GM19035 (cell line): ENCODE measurements around the gene CDC42EP1.
"Not testable (repeated sequence)": the region's sequence is repeated elsewhere in the genome, so short reads cannot be mapped to it uniquely, and the experiment has no call there.

Experiments
- ATAC-seq: cut with Tn5 transposase; IDR thresholded peaks from one replicate; pipeline ENCODE4 v1.9.1; 2021; ENCODE audit not compliant: unreplicated experiment

Gene CDC42EP1

DNA sequence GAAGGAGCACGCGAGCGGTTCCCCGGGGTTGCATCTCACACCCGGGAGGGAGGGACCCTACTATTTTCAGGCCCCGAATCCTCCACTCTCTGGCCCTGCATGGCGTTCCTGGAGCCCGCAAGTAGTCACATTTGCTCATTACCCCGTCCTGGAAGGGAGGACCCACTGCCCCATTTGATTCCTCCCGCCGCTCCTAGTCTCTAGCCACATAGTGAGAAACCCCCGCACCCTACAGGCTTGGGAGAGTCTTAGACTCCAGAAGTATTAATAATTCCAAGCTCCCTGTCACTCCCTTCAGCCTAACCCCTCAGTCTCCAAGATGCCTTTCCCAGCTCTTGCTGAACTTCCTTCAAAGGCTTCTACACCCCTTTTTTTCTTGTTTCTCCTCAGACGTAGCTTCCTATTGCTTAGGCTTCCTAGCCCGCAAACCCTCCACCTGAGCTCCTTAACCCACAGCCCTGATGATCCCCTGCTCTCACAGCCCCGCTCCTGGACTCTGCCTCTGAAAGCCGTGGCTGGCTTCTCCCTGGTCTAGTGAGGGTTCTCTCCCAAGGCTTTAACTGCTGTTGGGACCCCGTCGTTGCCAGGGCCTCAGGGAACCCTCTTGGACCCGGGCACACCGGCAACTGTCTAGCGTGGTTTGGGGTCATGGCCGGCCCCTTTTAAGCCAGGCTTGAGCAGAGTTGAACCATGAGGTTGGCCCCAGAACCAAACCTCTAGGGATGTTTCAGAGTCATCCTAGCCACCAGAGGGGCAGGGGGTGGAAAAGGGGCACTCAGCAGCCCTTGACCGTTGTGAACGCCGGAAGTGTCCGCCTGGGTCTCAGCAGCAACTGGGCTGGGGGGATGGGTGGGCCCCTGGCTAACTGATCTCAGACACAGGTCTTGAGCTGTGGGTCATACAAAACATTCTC is 49.2 kb downstream of the CDC42EP1 start:
- no peak for ATAC-seq

DNA sequence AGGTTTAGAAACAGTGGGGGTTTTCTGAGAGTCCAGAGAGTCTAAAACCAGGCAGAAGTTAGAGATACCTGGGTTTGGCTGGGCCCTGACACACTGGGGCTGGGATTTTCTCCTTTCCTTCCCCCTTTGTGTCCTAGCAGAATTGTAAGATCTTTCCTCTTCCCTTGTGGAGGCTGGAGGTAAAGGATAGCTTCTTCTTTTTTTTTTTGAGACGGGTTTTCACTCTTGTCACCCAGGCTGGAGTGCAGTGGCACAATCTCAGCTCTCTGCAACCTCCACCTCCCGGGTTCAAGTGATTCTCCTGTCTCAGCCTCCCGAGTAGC is 49.8 kb downstream of the CDC42EP1 start:
- not testable (repeated sequence) for ATAC-seq

DNA sequence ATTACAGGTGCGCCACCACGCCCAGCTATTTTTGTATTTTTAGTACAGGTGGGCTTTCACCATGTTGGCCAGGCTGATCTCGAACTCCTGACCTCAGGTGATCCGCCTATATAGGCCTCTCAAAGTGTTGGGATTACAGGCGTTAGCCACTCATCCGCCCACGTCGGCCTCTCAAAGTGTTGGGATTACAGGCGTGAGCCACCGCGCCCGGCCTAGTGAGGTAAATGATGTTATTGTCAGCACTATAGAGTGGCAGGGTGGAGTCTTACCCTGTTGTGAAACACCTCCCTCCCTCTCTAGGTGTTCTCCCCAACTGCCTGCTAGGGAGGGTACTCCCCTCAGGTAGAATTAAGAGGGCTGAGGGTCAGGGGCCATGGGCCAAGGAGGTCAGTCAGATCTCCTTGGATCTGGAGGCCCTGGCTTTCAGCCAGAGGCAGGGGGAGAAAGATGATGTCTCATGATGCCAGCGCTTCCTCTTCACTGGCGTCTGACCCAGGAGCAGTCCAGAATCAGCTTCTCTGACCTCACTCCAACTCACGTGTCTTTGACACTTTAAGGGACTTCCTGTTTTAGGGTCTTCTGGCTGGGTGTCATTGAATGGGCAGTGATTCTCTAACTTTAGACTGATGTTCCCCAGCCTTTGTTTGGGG is 50.3 kb downstream of the CDC42EP1 start:
- ATAC-seq = no peak

DNA sequence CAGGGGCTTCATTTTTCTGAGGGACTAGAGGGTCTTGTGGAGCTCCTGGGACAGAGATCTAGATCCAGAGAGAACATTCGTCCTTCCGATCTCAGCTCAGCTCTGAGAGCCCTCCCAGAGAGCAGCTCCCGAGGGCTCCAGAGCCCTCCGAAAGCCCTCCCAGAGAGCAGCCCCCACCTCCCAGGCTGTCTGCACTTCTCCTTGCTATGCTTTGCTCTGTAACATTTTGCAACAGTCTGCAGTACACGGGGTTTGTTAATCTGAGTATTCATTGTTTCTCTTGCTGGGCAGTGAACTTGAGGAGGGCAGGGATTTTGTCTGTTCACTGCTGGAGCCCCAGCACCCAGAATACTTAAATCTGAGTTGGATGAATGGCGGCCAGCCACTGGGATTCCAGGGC is 50.9 kb downstream of the CDC42EP1 start:
- ATAC-seq = no peak

DNA sequence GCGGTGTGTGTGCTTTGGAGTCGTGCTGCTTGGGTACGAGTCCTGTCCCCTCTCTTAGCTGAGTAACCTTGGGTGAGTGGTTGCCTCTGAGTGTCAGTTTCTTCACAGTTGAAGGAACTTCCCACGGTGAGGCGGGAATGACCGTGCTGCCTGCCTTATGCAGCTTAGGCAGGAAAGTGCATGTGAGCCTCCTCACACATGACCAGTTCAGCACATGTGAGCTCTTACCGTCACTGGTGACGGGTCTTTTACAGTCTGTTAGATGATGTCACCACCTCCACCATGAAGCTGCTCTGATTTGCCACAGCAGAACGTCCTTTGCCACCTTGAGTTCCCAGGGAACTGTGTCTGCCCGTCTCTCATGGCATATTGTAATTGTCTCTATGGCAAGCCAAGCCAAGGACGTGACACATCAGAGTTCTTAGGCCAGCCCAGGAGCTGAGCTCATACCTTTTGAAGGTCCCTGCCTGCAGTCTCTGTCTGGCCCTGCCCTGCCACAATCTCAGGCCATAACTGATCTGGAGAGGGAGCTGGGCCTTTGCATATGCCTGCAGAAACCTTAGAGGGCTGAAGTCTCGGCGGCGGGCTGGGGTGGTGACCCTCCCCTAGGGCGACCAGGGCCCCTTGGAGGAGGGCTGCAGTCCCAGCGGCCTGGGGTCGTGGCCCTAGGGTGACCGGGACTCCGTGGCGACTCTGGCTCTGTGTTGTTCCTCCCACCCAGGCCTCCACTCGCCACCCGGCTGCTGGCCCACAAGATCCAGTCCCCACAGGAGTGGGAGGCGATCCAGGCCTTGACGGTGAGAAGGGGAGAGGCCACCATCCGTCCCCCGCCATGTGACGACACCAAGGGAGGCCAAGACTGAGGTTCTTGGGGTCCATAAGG is 56.2 kb downstream of the CDC42EP1 start:
- no peak for ATAC-seq

DNA sequence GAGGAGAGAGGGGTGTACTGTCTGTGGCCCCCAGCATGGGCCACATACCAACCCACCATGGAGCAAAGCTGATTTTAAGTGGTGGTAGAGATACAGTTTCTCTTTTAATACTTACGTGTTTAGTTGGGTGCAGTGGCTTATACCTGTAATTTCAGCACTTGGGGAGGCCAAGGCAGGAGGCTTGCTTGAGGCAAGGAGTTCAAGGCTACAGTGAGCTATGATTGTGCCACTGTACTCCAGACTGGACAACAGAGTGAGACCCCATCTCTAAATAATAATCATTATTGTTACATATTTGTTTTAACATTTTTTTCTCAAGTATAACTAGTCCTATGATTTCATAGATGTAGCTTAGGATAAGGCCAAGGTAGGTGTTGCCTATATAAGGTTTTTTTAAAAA is 57.2 kb downstream of the CDC42EP1 start:
- no peak for ATAC-seq

DNA sequence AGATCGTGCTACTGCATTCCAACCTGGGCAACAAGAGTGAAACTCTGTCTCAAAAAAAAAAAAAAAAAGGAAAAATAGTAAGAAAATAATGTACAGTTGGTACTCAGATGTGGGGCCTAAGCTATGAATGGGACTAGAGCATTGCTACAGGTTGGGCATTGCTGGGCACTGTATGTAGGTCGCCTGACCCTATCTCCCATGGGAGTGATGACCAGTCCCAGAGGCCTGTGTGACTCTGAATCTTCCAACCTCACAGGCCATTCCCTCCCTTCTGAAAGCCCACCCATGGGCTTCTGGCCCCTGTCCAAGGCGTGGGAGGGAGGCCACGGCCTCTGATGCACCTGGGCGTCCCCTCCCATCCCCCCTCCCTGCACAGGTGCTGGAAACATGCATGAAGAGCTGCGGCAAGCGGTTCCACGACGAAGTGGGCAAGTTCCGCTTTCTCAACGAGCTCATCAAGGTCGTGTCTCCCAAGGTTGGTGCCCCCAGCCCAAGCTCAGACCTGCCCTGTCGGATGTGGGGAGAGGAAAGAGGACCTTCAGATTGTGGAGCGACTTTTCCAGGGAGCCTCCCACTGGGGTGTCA is 57.9 kb downstream of the CDC42EP1 start:
- ATAC-seq = no peak

DNA sequence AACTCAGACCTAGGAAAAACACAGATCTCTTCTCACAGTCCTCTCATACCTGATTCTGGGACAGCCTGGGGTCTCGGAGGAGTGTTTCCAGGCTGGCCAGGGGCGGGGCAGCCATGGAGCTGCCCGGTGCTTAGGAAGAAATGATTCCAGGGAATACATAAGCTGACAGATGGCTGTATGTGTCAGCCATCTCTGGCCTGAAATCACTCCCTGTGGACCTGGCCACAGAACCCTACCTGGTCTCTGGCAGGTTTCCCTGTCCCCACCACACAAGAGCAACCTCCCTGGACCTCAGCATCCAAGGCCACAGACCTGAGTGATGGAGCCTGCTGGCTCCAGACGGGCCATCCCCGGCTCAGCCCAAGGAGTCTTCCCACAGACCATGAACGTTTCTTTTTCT is 58.4 kb downstream of the CDC42EP1 start:
- no peak for ATAC-seq
